ENCODE data around the gene CAPN15. TPM values are rescaled to one million over a fixed set of nuclear protein-coding genes. Genes with fewer than 3 reads are reported as not detected.
A peak's percentile ranks its signal among the peaks of the same experiment; 100 is the strongest.

The CAPN15 gene
- total RNA-seq, 1 donor from 2014 or later = 39.0 TPM

GRCh38 chr16:525520-526180 is 1.9 kb upstream of the CAPN15 start:
- DNase-seq (ENCODE audit: low read depth, low spot score) = peak; percentile 55

DNA sequence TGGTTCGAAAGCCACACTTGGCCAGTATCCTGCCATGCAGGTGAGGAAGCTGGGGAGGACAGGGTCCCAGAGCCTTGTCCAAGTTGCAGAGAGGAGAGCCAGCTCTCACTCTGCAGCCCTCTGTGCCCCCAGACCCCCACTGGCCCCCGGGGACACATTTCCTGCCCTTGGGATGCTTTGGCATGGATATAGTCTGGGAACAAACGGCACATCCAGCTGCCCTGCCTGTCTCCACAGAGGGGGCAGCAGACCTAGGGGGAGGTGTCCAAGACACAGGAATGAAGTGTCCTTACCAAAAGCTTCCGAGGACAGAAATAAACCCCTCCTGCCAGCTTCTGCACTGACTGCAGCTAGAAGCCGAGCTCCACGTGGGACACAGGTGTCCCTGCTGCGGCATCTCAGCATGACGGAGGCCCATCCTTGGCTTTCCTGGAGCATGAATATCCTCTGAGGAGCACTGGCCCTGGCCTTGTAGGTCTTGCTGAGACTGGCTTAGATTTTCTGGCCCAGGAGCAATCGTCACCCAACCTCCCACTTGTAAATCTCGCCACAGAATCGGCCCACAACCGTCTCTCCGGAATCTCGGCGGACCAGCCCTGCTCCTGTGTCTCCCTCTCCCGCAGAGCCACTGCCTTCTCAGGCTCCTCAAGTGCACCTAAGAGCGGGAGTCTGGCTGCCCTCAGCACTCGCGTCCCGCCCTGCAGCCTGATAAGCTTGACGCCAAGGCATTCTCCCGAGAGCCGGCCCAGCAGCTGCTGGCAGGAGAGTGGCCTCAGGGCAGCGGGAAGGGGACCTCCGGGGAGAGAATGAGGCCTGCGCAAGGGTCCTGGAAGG is 1.1 kb upstream of the CAPN15 start:
- DNase-seq (ENCODE audit: low read depth, low spot score) = no peak

GRCh38 chr16:528111-529011 is 849 bp downstream of the CAPN15 start:
- DNase-seq (ENCODE audit: low read depth, low spot score) = no peak

DNA sequence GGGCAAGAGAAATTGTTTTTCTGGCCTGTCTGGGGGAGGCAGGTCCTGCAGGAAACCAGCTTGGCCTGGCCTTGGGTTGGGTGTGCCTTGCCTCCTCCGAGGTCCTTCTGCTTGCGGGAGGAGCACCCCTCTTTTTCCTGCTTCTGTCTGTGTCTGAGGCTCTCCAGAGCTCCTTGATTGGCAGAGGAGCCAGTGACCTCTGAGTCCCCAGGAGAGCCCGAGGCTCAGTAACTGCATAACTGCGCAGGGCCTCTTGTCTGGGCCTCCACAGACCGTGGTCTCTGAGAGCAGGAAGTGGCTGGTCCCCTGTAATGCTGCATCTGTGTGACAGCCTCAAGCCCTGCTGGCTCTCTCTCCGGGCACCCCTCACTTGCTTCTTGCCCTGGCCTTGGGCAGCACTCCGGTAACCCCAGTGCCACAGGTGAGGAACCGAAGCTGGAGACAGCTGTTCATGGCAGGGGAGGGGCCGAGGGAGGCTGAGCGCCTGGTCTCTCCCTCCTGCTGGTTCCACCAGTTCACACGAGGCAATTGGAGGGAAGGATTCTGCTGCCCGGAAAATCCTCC is 1.6 kb downstream of the CAPN15 start:
- DNase-seq (ENCODE audit: low read depth, low spot score) = no peak

DNA sequence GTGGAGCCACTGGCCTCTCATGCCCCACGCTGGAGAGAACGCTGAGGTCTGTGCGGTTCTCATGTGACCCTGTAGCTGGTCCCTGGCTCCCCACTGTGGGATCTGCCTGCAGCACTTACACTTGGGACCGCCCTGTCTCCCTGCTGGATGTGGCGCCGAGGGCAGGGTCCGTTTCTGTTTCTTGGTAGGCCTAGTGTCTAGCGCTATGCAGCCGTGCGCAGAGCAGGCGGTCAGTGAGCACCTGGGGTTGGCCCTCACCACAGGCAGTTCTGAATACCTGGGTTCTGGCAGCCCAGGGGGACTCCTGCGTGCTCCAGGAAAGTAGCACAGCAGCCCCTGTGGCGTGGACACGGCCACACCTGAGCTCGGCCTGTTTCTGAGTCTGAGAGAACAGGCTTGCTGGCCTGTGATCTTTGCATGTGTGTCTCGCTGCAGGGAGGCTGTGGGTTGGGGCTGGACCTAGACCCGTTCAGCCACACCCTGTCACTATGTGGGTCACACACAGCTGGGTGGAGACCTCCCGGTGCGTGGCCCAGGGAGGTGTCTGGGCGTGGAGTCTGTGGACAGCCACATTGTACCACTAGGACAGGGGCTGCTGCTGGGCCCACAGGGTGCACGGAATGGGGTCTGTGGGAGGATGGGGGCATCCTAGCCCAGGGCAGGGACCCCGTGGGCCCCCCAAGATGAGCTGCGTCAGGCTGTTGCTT is 2.8 kb downstream of the CAPN15 start:
- DNase-seq (ENCODE audit: low read depth, low spot score) = no peak

- DNase-seq (ENCODE audit: low read depth, low spot score) = no peak
These were observed 4.1 kb downstream of the CAPN15 start for GRCh38 chr16:531494-532125.

GRCh38 chr16:533391-534123 is 6.0 kb downstream of the CAPN15 start:
- no peak for DNase-seq (ENCODE audit: low read depth, low spot score)

- no peak for DNase-seq (ENCODE audit: low read depth, low spot score)
These were observed 6.6 kb downstream of the CAPN15 start for GRCh38 chr16:534135-534534.

GRCh38 chr16:534856-535445 is 7.4 kb downstream of the CAPN15 start:
- DNase-seq (ENCODE audit: low read depth, low spot score) = no peak

DNA sequence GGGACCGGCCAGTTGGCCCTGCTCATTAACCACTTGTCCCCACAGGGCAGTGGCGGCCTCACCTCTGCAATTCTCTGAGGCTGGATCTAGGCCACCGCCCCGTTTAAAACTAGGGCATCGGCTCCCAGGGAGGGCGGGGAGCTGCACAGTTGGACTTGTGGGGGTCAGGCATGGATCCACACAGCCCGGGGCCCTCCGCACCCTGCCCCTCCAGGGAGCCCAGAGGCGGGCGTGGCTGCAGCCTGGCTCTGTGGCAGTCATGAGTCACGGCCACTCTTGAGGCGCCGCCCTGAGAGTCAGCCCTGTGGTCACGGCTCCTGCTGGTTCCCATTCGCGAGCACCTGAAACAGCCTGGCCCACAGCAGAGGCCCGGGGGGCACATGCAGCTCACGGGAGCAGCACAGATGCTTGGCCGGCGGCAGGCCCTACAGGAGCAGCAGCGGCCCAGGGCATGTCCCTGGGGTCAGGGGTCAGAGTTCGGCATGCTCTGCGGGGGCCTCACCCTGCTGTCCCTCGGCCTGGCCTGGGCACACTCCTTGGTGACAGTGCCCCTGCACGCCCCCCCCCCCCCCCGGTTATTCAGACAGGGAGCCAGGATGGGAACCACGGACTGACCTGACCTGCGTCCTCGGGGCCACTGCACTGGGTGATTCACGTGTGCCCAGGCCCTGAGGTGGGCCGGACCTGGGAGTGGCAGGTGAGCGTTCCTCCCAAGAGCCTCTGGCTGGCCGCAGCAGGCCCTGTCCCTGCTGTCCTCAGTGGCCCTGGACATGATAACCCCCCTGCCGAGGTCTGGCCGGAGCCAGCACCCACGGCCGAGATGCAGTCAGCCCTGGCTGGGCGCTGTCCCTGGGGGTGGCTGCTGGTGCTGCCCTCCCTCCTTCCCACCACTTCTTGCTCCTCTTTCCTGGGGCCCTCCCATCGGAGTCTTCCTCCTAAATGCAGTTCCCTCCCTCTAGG is 8.2 kb downstream of the CAPN15 start:
- DNase-seq (ENCODE audit: low read depth, low spot score) = no peak

- no peak for DNase-seq (ENCODE audit: low read depth, low spot score)
These were observed 9.2 kb downstream of the CAPN15 start for GRCh38 chr16:536746-537145.

DNA sequence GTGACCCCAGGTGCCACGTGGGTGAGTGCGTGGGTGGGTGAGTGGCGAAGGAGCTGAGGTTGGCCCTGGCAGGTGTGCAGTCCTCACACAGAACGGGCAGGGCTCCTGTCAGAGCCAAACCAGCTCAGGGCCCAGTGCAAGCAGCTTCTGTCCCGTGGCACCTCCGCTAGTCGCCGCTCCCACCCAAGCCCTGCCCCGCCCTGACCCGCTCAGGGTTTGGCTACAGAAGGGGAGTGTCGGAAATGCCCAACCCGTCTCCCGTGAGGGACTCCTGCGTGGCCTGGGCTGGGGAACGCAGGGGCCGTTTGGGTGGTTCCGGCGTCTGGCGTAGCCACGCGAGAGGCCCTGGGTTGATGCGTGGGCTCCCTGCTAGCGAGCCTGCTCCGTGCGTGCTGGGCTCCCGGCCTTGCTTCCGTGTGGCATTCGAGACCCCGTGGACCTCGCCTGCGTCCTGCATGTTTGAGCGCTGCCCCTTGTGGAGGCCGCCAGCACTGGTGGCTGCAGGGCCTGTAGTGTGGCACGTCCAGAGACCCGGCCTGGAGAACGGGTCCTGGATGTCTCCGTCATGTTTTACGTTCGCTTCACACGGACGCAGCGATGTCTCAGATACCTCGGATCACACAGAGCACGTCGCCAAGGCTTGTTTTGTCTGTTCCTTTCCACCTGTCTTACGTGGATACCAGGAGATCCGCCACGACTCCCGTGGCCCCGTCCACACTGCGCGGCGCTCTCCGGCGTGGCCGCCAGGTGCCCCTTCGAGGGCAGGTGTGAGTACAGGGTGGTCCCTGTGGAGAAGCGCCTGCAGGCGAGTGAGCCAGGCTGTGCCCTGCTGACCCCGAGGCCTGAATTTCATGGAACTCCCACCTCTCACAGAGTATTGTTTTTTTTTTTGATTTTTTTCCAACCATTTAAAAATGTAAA is 10.2 kb downstream of the CAPN15 start:
- DNase-seq (ENCODE audit: low read depth, low spot score) = no peak

GRCh38 chr16:539901-540530 is 12.5 kb downstream of the CAPN15 start:
- DNase-seq (ENCODE audit: low read depth, low spot score) = no peak

DNA sequence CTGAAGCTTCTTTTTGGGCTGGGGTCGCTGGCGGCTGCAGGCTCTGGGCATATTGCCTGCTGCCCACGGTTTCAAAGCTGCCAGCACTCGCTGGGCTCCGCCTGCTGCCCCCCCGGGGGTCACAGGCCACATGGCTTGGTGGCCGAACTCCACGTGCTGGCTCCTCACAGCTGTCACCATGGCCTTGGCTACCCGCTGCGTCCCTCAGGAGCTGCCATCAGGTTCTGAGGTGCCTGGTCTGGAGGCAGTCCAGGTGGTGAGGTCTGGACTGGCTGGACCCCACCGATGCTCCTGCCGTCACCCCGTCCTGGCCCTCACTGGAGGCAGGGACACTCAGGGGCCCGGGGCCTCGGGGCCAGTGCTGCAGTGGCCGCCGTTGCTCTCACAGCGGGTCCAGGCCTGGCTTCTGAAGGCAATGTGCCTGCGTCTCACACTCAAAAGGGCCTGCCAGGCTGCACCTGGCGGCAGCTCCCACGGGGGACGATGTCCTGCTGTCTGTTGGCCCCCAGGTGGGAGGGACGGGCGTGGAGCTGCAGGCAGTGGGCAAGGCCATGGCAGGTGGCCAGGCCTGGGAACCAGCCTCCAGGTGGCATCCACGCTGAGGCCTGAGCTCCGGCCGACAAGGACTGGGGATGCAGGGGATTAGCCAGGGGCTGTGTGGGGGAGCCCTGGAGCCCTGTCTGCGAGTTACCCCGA is 13.3 kb downstream of the CAPN15 start:
- no peak for DNase-seq (ENCODE audit: low read depth, low spot score)

- DNase-seq (ENCODE audit: low read depth, low spot score) = no peak
These were observed 16.0 kb downstream of the CAPN15 start for GRCh38 chr16:543301-544164.

Measured in pulmonary artery endothelial cell (primary cell).